GM12878 (cell line): ENCODE measurements around the gene ITSN2.
"Not testable (repeated sequence)": the region's sequence is repeated elsewhere in the genome, so short reads cannot be mapped to it uniquely, and the experiment has no call there.

Source experiments
- CBFB ChIP-seq: IDR thresholded peaks from 2 replicates; pipeline ENCODE4 v1.6.1; 2016; ENCODE audit warnings: antibody characterized with exemption, low read depth
- CREB1 ChIP-seq: IDR thresholded peaks from 2 replicates; pipeline ENCODE4 v1.6.1; 2012; ENCODE audit warnings: low read depth, mild to moderate bottlenecking, inconsistent platforms
- CTCF ChIP-seq, 3 experiments: IDR thresholded peaks in 2 of 3; conservative IDR thresholded peaks in 1 of 3; 2 replicates each; pipeline ENCODE4 v1.5.1; 2011; ENCODE audit warnings: low read depth in 3 of 3, low read length in 3 of 3, mild to moderate bottlenecking in 3 of 3, control low read depth in 2 of 3, moderate library complexity in 2 of 3, inconsistent platforms in 1 of 3, mixed read lengths in 1 of 3; ENCODE audit not compliant: control insufficient read depth in 2 of 3, insufficient read depth in 1 of 3; ENCODE audit errors: extremely low read depth in 1 of 3
- E2F4 ChIP-seq: IDR thresholded peaks from 2 replicates; pipeline ENCODE4 v1.6.1; 2012; ENCODE audit warnings: low read depth, low read length, improper control_type of control experiment
- EP300 ChIP-seq, 2 experiments: fragments of 150-350 bp in 1 of 2; IDR thresholded peaks; 2 replicates each; pipeline ENCODE4 v1.6.1; 2011 to 2012; ENCODE audit warnings: low read depth in 2 of 2, low read length in 2 of 2, borderline replicate concordance in 1 of 2, improper control_type of control experiment in 1 of 2, inconsistent platforms in 1 of 2; ENCODE audit not compliant: control insufficient read depth in 1 of 2
- MAX ChIP-seq: IDR thresholded peaks from 2 replicates; pipeline ENCODE4 v1.6.1; 2012; ENCODE audit warnings: low read depth, low read length, improper control_type of control experiment
- REST ChIP-seq: IDR thresholded peaks from 2 replicates; pipeline ENCODE4 v1.6.1; 2012; ENCODE audit warnings: mild to moderate bottlenecking, low read depth, low read length
- TAF1 ChIP-seq: IDR thresholded peaks from 2 replicates; pipeline ENCODE4 v1.6.1; 2011; ENCODE audit warnings: mild to moderate bottlenecking, low read depth, low read length, borderline replicate concordance

- not testable (repeated sequence) for TF ChIP-seq CREB1; E2F4; CBFB; REST; CTCF (IDR thresholded peaks at IDR 0.05 in 2 of 3, conservative IDR thresholded peaks at IDR 0.05 in 1 of 3; ENCODE audit: control insufficient read depth in 2 of 3, extremely low read depth in 1 of 3, insufficient read depth in 1 of 3, low read depth in 3 of 3, low read length in 3 of 3); EP300 (IDR thresholded peaks at IDR 0.05; ENCODE audit: borderline replicate concordance in 1 of 2, control insufficient read depth in 1 of 2, low read depth in 2 of 2, low read length in 2 of 2); MAX; TAF1
These were observed 48.4 kb upstream of the ITSN2 start for GRCh38 chr2:24408704-24409103.
